Measurements from ENCODE around the gene OR10V1.

Gene OR10V1, protein sequence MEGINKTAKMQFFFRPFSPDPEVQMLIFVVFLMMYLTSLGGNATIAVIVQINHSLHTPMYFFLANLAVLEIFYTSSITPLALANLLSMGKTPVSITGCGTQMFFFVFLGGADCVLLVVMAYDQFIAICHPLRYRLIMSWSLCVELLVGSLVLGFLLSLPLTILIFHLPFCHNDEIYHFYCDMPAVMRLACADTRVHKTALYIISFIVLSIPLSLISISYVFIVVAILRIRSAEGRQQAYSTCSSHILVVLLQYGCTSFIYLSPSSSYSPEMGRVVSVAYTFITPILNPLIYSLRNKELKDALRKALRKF

DNA sequence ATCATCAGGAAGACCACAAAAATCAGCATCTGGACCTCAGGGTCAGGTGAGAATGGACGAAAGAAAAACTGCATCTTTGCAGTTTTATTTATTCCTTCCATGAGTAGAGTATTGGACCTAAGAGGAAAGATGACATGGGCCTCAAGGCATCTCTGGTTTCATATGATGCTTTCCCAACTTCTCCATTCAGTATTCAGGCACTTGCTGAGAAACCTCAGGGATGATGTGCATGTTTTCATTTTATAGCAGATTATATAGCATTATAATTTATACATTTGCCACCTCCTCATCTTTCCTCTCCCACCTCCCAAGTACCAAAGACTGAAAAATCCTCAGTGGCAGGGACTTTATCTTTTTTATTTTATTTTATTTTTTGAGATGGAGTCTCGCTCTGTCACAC, at the start of gene OR10V1:
OR10V1 (minus strand) TSS at position 101 of the 400 bp plus-strand sequence; CDS start at position 101, 0 bp downstream.
- DNase-seq (ENCODE audit: low read depth in 4 of 4, low spot score in 1 of 4), result no peak

DNA sequence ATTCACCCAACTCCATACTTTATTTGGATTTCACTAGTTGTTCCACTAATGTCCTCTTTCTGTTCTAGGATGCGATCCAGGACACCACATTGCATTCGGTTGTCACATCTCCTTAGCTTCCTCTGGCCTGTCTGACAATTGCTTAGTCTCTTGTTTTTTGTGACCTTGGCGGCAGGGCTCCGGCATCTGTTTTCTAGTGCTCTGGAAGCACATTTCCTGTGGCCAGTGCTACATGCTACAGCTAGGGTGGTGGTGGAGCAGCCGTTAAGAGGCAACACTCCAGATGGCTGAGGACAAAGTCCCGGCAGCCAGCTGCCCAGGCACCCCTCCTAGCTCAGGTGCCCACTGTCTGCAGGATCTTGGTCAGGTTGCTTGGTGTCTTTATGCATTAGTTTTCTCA, 48.3 kb upstream of the OR10V1 start:
- no peak for DNase-seq (ENCODE audit: low read depth in 4 of 4, low spot score in 1 of 4)

DNA sequence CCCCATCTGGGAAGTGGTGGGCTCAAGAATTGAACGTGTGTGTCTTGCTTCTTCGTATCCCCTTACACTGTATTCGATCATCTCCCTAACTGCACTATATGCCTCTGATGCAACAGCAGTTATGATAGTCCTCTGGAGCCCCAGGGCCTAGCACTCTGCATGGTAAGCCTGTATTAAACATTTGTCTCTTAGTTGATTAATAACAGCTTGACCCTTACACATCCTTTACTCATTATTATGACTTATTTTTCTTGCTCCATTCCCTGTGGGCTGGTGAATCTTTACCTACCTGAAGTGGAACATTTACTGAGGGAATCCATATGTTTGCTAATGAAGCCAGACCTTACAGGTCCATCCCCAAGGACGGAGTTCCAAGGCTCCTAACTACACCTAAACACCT, 47.1 kb upstream of the OR10V1 start:
- no peak for DNase-seq (ENCODE audit: low read depth in 4 of 4, low spot score in 1 of 4)

DNA sequence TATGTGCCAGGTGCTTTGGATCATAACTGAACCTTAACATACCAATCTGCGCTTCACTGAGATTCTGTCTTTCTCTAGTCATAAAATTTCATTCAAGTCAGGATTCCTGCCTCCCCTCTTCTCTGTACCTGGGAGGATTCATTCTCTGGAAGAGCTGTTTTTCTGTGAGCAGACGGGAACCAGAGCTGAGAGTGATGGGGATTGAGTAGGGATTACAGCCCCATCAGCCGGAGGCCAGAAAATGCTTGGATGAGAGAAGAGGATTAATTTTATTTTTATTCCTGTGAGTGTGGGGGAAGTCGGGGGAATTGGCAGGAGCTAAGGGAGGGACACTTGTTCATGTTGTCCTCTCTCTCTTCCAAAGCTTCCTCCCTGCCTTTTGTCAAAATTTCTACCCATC, 46.3 kb upstream of the OR10V1 start:
- no peak for DNase-seq (ENCODE audit: low read depth in 4 of 4, low spot score in 1 of 4)

- DNase-seq (ENCODE audit: low read depth in 4 of 4, low spot score in 1 of 4), result no peak
Measured at GRCh38 chr11:59758401-59759037, 44.9 kb upstream of the OR10V1 start.

- DNase-seq (ENCODE audit: low read depth in 4 of 4, low spot score in 1 of 4), result no peak
Measured at GRCh38 chr11:59756845-59757244, 43.2 kb upstream of the OR10V1 start.

DNA sequence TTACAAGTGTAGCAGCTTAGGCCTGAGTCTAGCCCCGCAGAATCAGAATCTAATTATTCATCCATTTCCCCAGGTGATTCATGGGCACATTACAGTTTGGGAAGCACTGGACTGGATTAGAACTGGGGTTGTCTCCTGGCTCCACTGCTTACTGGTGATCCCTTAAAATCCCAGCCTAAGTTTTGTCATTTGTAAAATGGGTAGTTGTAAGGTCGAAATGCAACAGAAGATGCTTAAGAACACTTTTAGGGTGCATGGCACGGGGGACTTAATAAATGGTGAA, 42.9 kb upstream of the OR10V1 start:
- no peak for DNase-seq (ENCODE audit: low read depth in 4 of 4, low spot score in 1 of 4)

GRCh38 chr11:59755701-59756557, 42.3 kb upstream of the OR10V1 start:
- DNase-seq (ENCODE audit: low read depth in 4 of 4, low spot score in 1 of 4), result no peak

DNA sequence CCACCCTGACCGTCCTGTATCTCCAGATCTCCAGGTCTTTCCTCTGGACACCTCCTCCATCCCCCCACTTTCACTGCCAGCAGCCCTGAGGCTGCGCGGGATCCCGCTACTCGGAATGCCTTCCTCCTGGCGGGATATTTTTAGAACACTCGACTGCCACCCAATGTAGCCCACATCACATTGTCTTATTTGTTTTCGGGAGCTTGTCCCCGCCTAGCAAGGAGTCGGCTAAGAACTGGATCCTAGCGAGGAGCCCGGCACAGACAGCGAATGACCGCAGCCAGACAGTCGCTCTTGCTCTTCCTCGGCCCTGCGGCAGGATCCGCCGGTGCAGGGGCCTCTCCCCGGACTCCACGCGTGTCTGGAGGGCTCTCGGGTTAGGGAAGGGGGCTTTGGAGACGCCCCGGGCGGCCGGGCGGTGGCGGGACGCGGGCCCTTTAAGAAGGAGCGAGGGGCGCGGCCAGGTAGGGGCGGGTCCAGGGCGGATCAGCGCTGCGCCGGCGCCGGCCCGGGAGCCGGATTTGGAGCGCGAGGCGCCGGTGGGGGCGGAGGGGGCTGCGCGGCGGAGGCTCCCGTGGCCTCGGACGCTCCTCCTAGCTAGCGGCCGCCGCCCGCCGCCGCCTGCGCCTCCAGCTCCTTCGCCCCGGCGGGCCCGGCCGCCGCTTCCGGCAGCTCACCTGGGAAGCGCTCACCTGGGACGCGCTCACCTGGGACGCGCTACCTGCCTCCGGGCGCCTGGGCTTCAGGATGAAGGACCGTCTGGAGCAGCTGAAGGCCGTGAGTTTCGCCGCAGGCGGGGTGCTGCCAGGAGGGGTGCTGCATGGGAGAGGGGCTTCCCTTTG, 41.4 kb upstream of the OR10V1 start, which contains the start of gene STX3:
STX3 (plus strand) TSS at position 518 of the 842 bp plus-strand sequence; CDS start at position 748, 230 bp downstream.
- peak in 3 of 4 experiments; percentile 38 to 52 (median 50) for DNase-seq (ENCODE audit: low read depth in 4 of 4, low spot score in 1 of 4)

GRCh38 chr11:59754494-59754858, 40.8 kb upstream of the OR10V1 start:
- no peak for DNase-seq (ENCODE audit: low read depth in 4 of 4, low spot score in 1 of 4)

- peak; percentile 61 to 76 (median 72) for DNase-seq (ENCODE audit: low read depth in 4 of 4, low spot score in 1 of 4)
Measured at GRCh38 chr11:59753650-59754493, 40.2 kb upstream of the OR10V1 start.

GRCh38 chr11:59746111-59746510, 32.5 kb upstream of the OR10V1 start:
- DNase-seq (ENCODE audit: low read depth in 4 of 4, low spot score in 1 of 4), result no peak

DNA sequence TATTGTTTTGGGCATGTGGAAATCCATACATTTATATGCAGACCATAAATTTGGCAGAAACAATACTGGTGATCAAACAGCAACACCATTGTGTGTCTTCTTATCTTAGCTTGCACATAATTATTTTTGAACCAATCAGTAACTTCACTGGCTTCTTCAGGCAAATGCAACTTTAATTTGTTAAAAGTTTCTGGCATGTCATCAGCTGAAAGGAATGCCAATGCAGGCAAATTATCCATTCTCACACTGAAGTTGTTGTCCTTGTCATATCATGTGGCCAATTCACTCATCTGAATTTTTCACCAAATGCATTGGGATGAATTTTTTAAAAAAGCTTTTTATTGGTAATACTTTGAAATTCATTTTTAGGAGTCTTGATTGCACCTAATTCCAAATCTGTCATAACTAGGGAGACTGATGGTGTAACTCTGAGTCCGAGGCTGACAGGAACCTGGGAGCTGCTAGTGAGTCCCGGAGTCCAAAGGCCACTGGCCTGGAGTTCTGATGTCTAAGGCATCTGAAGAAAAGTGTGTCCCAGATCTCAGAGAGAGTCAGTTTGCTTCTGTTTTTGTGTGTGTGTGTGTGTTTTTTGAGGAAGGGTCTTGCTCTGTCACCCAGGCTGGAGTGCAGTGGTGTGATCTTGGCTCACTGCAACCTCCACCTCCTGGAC, 17.4 kb upstream of the OR10V1 start:
- no peak for DNase-seq (ENCODE audit: low read depth in 4 of 4, low spot score in 1 of 4)

GRCh38 chr11:59729834-59730233, 16.2 kb upstream of the OR10V1 start:
- no peak for DNase-seq (ENCODE audit: low read depth in 4 of 4, low spot score in 1 of 4)

DNA sequence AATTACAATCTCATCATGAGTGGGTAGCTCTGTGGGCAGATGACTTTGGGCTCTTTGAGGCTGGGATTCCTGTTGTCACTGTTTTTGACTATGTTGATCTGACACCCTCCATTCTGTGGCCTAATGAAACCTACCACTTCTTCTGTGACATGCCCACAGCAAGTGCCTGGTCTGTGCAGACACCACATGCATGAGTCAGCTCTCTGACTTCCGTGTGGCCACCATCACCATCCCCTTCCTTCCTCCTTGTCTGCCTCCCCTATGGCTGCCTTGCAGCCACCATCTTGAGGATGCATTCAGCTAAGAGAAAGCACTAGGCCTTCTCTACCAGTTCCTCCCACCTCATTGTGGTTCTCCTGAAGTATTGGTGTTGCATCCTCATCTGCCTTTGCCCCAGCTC, 15.3 kb upstream of the OR10V1 start:
- no peak for DNase-seq (ENCODE audit: low read depth in 4 of 4, low spot score in 1 of 4)

DNA sequence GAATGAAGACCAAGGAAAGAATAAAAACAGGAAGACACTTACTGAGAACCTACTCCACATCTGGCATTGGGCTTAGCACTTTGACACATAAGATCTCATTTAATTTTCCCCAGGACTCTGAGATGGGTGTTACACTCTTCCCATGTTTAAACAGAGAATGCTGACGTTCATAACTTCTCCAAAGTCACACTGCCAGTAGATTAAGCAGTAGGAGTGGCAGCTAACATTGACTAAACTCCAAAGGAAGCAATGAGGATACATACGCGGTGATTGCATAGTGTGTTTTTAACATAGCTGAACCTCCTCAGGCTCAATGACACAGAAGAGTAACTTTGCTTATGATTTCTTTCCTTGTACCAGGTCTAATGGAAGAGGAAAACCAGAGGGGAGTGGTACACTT, 14.5 kb upstream of the OR10V1 start:
- DNase-seq (ENCODE audit: low read depth in 4 of 4, low spot score in 1 of 4), result no peak

DNA sequence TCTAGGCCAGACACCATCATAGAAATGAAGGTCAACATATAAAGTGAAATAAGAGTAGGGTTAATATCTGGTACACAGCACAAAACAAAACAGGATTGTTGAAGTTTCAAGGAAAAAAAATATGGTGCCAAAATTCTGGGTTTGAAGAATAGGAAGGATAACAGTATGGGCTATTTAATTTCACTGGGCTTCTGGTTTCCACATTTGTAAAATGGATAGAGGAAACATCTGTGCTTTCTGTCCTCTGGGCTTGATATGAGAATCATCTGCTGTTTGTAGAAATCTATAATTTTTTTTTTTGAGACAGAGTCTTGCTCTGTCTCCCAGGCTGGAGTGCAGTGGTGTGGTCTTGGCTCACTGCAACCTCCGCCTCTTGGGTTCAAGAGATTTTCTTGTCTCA, 13.8 kb upstream of the OR10V1 start:
- DNase-seq (ENCODE audit: low read depth in 4 of 4, low spot score in 1 of 4), result no peak

DNA sequence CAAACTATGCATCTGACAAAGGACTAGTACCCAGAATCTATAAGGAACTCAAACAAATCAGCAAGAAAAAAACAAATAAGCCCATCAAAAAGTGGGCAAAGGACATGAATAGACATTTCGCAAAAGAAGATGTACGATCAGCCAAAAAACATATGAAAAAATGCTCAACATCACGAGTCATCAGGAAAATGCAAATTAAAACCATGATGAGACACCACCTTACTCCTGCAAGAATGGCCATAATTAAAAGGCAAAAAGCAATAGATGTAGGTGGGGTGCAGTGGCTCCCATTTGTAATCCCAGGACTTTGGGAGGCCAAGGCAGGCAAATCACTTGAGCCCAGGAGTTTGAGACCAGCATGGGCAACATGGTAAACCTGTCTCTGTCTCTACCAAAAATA, 10.4 kb upstream of the OR10V1 start:
- no peak for DNase-seq (ENCODE audit: low read depth in 4 of 4, low spot score in 1 of 4)

GRCh38 chr11:59719556-59719955, 5.9 kb upstream of the OR10V1 start:
- no peak for DNase-seq (ENCODE audit: low read depth in 4 of 4, low spot score in 1 of 4)

DNA sequence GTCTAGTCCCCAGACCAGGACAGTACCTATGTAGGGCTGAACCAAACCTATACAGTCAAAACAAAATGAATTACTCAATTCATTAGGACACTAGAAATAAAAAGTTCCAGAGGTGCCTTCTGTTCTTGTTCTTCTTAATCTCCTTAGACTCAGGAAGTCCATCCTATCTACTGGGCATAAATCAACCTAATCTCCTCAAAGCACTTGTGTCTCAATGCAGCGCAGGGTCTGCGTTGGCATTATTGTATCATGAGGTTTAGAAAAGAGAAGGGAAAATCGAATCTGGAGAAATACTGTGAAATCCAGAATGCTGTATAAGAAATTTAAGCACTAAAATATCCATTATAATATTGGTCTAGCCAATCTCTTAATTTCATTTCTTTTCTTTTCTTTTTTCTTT, 2.4 kb upstream of the OR10V1 start:
- no peak for DNase-seq (ENCODE audit: low read depth in 4 of 4, low spot score in 1 of 4)
